GM12878 (cell line): ENCODE measurements around the gene EIF5B. TPM values are rescaled to one million over a fixed set of nuclear protein-coding genes. Genes with fewer than 3 reads are reported as not detected.

Experiments
- ATAC-seq: fragments of 200-7000 bp; cut with Tn5 transposase; 3 replicates; pipeline ENCODE4 v1.9.1; 2020; ENCODE audit warnings: mild to moderate bottlenecking, moderate library complexity
- BruUV-seq: library from RNA; stranded (reverse); fragments of 400-500 nt; replicated peaks from 2 replicates; lab custom pipeline; 2021; lab: Mats Ljungman, UMichigan
- CTCF ChIA-PET: fragments of 300-600 bp; sonication (Branson Sonifier 250); formaldehyde crosslinking; extraction: SDS; loops from one replicate; lab custom pipeline; 2021; ENCODE audit warnings: inconsistent platforms; lab: Yijun Ruan, JAX
- POLR2A ChIA-PET: fragments of 350-600 bp; formaldehyde crosslinking; extraction: SDS; loops from one replicate; lab custom pipeline; 2021; ENCODE audit warnings: inconsistent platforms; lab: Charles Lee
- RAD21 ChIA-PET: fragments of 300-600 bp; sonication (Branson Sonifier 250); formaldehyde crosslinking; loops from one replicate; lab custom pipeline; 2023; ENCODE audit warnings: antibody characterized with exemption; ENCODE audit not compliant: unreplicated experiment; lab: Charles Lee
- SMC1A ChIA-PET: fragments of 300-600 bp; sonication (Branson Sonifier 250); formaldehyde crosslinking; loops from one replicate; lab custom pipeline; 2023; ENCODE audit not compliant: unreplicated experiment, uncharacterized antibody; lab: Charles Lee
- DNase-seq: peaks from one replicate; pipeline ENCODE4 v3.0.0-alpha.2; 2011; ENCODE audit warnings: low read depth, low spot score
- FAIRE-seq: peaks from 3 replicates; lab custom pipeline; 2011; peaks lifted over from hg19 to GRCh38; lab: Jason Lieb, UNC
- H2AFZ ChIP-seq: 2 replicates; pipeline ENCODE4 v1.6.0; 2011; ENCODE audit warnings: low read depth, low read length, control low read depth; ENCODE audit not compliant: control insufficient read depth
- H3K27ac ChIP-seq: 2 replicates; pipeline ENCODE4 v1.5.1; 2011; ENCODE audit warnings: control low read depth; ENCODE audit not compliant: control insufficient read depth, insufficient read depth
- H3K27me3 ChIP-seq, 2 experiments: replicated peaks in 1 of 2; 2 replicates each; pipeline versions ENCODE4 v1.6.0 to v1.6.1; 2011; ENCODE audit warnings: low read length in 1 of 2; ENCODE audit not compliant: control insufficient read depth in 2 of 2, insufficient read depth in 2 of 2
- H3K36me3 ChIP-seq, 2 experiments: 2 replicates each; pipeline ENCODE4 v1.5.1; 2011; ENCODE audit warnings: low read length in 1 of 2; ENCODE audit not compliant: control insufficient read depth in 2 of 2, insufficient read depth in 2 of 2
- H3K4me1 ChIP-seq: 2 replicates; pipeline ENCODE4 v1.6.1; 2011; ENCODE audit warnings: mild to moderate bottlenecking, low read length, moderate library complexity, mixed read lengths; ENCODE audit not compliant: control insufficient read depth, insufficient read depth
- H3K4me2 ChIP-seq: 2 replicates; pipeline ENCODE4 v1.6.0; 2011; ENCODE audit warnings: control low read depth; ENCODE audit not compliant: control insufficient read depth, insufficient read depth
- H3K4me3 ChIP-seq: fragments of 200-600 bp; sonication (generic); 2 replicates; pipeline ENCODE4 v1.5.1; 2016
- H3K79me2 ChIP-seq: 2 replicates; pipeline ENCODE4 v1.6.0; 2011; ENCODE audit warnings: low read length; ENCODE audit not compliant: control insufficient read depth, insufficient read depth
- H3K9ac ChIP-seq: 2 replicates; pipeline ENCODE4 v1.8.0; 2011; ENCODE audit warnings: low read length, control low read depth, mixed read lengths; ENCODE audit not compliant: control insufficient read depth, insufficient read depth
- H3K9me3 ChIP-seq: replicated peaks from 3 replicates; pipeline ENCODE4 v1.5.1; 2011; ENCODE audit warnings: mild to moderate bottlenecking, low read length; ENCODE audit not compliant: control insufficient read depth, insufficient read depth
- H4K20me1 ChIP-seq: 2 replicates; pipeline ENCODE4 v1.6.0; 2011; ENCODE audit not compliant: control insufficient read depth, insufficient read depth
- ATF7 ChIP-seq: fragments of 450-650 bp; IDR thresholded peaks from 2 replicates; pipeline ENCODE4 v1.6.1; 2016; ENCODE audit warnings: low read depth, mild to moderate bottlenecking
- BCL11A ChIP-seq: IDR thresholded peaks from 2 replicates; pipeline ENCODE4 v1.6.1; 2011; ENCODE audit warnings: low read depth, low read length
- EP300 ChIP-seq, 2 experiments: fragments of 150-350 bp in 1 of 2; IDR thresholded peaks; 2 replicates each; pipeline ENCODE4 v1.6.1; 2011 to 2012; ENCODE audit warnings: low read depth in 2 of 2, low read length in 2 of 2, borderline replicate concordance in 1 of 2, improper control_type of control experiment in 1 of 2, inconsistent platforms in 1 of 2; ENCODE audit not compliant: control insufficient read depth in 1 of 2
- EZH2 ChIP-seq: IDR thresholded peaks from 2 replicates; pipeline ENCODE4 v1.6.1; 2012; ENCODE audit warnings: low read depth, mild to moderate bottlenecking, control low read depth, inconsistent platforms, low read length, borderline replicate concordance; ENCODE audit not compliant: control insufficient read depth
- GATAD2B ChIP-seq: fragments of 450-650 bp; conservative IDR thresholded peaks from 2 replicates; pipeline ENCODE4 v1.6.1; 2017; ENCODE audit warnings: low read depth, mild to moderate bottlenecking, moderate library complexity
- HDAC6 ChIP-seq: fragments of 200-600 bp; sonication (generic); IDR thresholded peaks from one replicate; pipeline ENCODE4 v1.8.0; 2017; ENCODE audit warnings: antibody characterized with exemption; ENCODE audit not compliant: unreplicated experiment
- KAT2A ChIP-seq: conservative IDR thresholded peaks from 2 replicates; pipeline ENCODE4 v1.6.1; 2011; ENCODE audit warnings: low read depth, low read length; ENCODE audit not compliant: control insufficient read depth
- MEF2B ChIP-seq: fragments of 450-650 bp; IDR thresholded peaks from 2 replicates; pipeline ENCODE4 v1.6.1; 2018; ENCODE audit warnings: mild to moderate bottlenecking, moderate library complexity; ENCODE audit not compliant: partially characterized antibody, poor library complexity, severe bottlenecking
- NRF1 ChIP-seq: conservative IDR thresholded peaks from 2 replicates; pipeline ENCODE4 v1.6.1; 2011; ENCODE audit warnings: mild to moderate bottlenecking, low read depth, low read length, improper control_type of control experiment
- PAX5 ChIP-seq: IDR thresholded peaks from 2 replicates; pipeline ENCODE4 v1.6.1; 2011; ENCODE audit warnings: low read depth, low read length, borderline replicate concordance
- RFX5 ChIP-seq: IDR thresholded peaks from 2 replicates; pipeline ENCODE4 v1.6.1; 2011; ENCODE audit warnings: low read depth, low read length, improper control_type of control experiment
- YY1 ChIP-seq: IDR thresholded peaks from 2 replicates; pipeline ENCODE4 v1.6.1; 2011; ENCODE audit warnings: low read depth, mild to moderate bottlenecking, low read length
- WGBS: methylation state at CpG from one replicate; pipeline ENCODE4 v1.1.6; 2016; ENCODE audit warnings: low lambda C conversion rate; ENCODE audit not compliant: insufficient replicate concordance, insufficient coverage; ENCODE audit errors: missing lambda C conversion rate; 5-methylcytosine and 5-hydroxymethylcytosine counted together
- in situ Hi-C: fragments of 300-500 bp; cut with MboI; formaldehyde crosslinking; loops from 9 replicates; pipeline ENCODE4 v1.14.3; 2018; ENCODE audit warnings: mixed read lengths
- intact Hi-C: fragments of 100-400 bp; cut with micrococcal nuclease; formaldehyde crosslinking; loops from one replicate; pipeline ENCODE4 v1.14.2; 2022; ENCODE audit not compliant: unreplicated experiment
- polyA plus RNA-seq, 11 experiments: library from polyadenylated mRNA; depleted of rRNA in 4 of 11; unstranded in 6 of 11; stranded (reverse) in 5 of 11; fragments of >200 nt; fragmentation: Nextera tagmentation in 4 of 11; fragmentation: Illumina TruSeq in 1 of 11; extraction: Ambion mirVana in 4 of 11; extraction: Trizol in 1 of 11; gene quantifications; 1 replicate in 1 of 11; 2 replicates in 10 of 11; pipeline versions ENCODE4 v1.2.1 to v1.2.3, GENCODE V29; 2011 to 2016; ENCODE audit warnings: inconsistent platforms in 2 of 11, missing spikeins in 2 of 11, low read depth in 1 of 11
- total RNA-seq, 4 experiments: library from RNA; depleted of rRNA in 3 of 4; stranded (reverse); fragments of >200 nt in 3 of 4; fragmentation: Illumina TruSeq in 1 of 4; extraction: Trizol in 1 of 4; gene quantifications; 2 replicates each; pipeline versions ENCODE4 v1.2.1 to v1.2.3, GENCODE V29; 2013 to 2021
- TF ChIP-seq, protein P1 (sequence below): fragments of 450-650 bp; conservative IDR thresholded peaks from 2 replicates; pipeline ENCODE4 v1.6.1; 2017; ENCODE audit warnings: mild to moderate bottlenecking, moderate library complexity
- TF ChIP-seq, protein P2 (sequence below): fragments of 450-650 bp; IDR thresholded peaks from 2 replicates; pipeline ENCODE4 v1.6.1; 2017; ENCODE audit warnings: mild to moderate bottlenecking, low read depth, inconsistent platforms; ENCODE audit not compliant: poor library complexity, severe bottlenecking
- TF ChIP-seq, protein P3 (sequence below): IDR thresholded peaks from 2 replicates; pipeline ENCODE4 v1.6.1; 2012; ENCODE audit warnings: low read depth, low read length, improper control_type of control experiment
- TF ChIP-seq, protein P4 (sequence below): fragments of 450-650 bp; IDR thresholded peaks from 2 replicates; pipeline ENCODE4 v1.6.1; 2017; ENCODE audit warnings: mild to moderate bottlenecking, moderate library complexity

Gene EIF5B
- total and polyA plus RNA-seq, 10 of the 15 experiments (the other 5 are each of a cell fraction or from before 2014, with no cell fraction given): 21.7 to 119 (median 40.8) TPM

DNA sequence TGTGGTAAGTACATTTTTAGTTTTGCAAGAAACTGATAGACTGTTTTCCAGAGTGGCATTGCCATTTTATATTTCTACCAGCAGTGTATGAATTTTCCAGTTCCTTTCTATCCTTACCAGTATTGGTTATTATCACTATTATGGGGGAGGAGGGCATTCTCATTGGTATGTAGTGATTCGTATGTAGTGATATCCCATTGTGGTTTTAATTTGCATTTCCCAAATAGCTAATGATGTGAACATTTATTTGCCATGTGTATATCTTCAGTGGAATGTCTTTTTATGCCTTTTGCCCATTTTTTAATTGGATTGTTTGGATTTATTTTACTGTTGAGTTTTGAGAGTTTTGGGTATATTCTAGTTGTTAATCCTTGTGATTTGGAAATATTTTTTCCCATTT, 16.9 kb downstream of the EIF5B start:
- Histone ChIP-seq H2AFZ (no peak overlapping the region), H3K9me3 (no peaks in the 10 kb centered on the region), H3K36me3 (no peaks in the 10 kb centered on the region; a peak in 1 of 4 replicates), H3K9ac (no peak overlapping the region), H4K20me1 (no peaks in the 10 kb centered on the region), H3K4me3 (no peak overlapping the region), H3K27ac (no peak overlapping the region), H3K79me2 (peaks cover 86% of the 10 kb centered on the region), H3K27me3 (no peaks in the 10 kb centered on the region), H3K4me1 (peaks cover 8% of the 10 kb centered on the region), H3K4me2 (no peak overlapping the region)
- ChIA-PET RAD21 (no interaction called here), CTCF (interaction anchor here (0.8 to 1.3 kb wide), 2 partner anchors 12 to 50 kb away, joined by 3 read pairs; no protein-coding TSS in a partner anchor), POLR2A (interaction anchor here (0.6 to 0.8 kb wide), 2 partner anchors 11 to 25 kb away, joined by 3 read pairs; no protein-coding TSS in a partner anchor), SMC1A (interaction anchor here (0.8 to 1.3 kb wide), 3 partner anchors 12 to 23 kb away, joined by 3 to 5 read pairs (median 4); no protein-coding TSS in a partner anchor)
- 82% methylated on average over 1 of the region's 1 CpG for WGBS
- ATAC-seq: no peak
- FAIRE-seq: no peak
- no peak for DNase-seq
- intact Hi-C loops: no loop called here
- BruUV-seq: no TSS peak
- in situ Hi-C loops: no loop called here
- TF ChIP-seq BCL11A: no peak
- no peak for TF ChIP-seq YY1
- TF ChIP-seq, protein P1, sequence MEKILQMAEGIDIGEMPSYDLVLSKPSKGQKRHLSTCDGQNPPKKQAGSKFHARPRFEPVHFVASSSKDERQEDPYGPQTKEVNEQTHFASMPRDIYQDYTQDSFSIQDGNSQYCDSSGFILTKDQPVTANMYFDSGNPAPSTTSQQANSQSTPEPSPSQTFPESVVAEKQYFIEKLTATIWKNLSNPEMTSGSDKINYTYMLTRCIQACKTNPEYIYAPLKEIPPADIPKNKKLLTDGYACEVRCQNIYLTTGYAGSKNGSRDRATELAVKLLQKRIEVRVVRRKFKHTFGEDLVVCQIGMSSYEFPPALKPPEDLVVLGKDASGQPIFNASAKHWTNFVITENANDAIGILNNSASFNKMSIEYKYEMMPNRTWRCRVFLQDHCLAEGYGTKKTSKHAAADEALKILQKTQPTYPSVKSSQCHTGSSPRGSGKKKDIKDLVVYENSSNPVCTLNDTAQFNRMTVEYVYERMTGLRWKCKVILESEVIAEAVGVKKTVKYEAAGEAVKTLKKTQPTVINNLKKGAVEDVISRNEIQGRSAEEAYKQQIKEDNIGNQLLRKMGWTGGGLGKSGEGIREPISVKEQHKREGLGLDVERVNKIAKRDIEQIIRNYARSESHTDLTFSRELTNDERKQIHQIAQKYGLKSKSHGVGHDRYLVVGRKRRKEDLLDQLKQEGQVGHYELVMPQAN: no peak
- no peak for TF ChIP-seq ATF7
- TF ChIP-seq EP300 (IDR thresholded peaks at IDR 0.05; ENCODE audit: borderline replicate concordance in 1 of 2, control insufficient read depth in 1 of 2, low read depth in 2 of 2, low read length in 2 of 2): no peak
- no peak for TF ChIP-seq HDAC6
- TF ChIP-seq NRF1: no peak
- TF ChIP-seq, protein P2, sequence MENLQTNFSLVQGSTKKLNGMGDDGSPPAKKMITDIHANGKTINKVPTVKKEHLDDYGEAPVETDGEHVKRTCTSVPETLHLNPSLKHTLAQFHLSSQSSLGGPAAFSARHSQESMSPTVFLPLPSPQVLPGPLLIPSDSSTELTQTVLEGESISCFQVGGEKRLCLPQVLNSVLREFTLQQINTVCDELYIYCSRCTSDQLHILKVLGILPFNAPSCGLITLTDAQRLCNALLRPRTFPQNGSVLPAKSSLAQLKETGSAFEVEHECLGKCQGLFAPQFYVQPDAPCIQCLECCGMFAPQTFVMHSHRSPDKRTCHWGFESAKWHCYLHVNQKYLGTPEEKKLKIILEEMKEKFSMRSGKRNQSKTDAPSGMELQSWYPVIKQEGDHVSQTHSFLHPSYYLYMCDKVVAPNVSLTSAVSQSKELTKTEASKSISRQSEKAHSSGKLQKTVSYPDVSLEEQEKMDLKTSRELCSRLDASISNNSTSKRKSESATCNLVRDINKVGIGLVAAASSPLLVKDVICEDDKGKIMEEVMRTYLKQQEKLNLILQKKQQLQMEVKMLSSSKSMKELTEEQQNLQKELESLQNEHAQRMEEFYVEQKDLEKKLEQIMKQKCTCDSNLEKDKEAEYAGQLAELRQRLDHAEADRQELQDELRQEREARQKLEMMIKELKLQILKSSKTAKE: no peak
- TF ChIP-seq RFX5: no peak
- no peak for TF ChIP-seq KAT2A
- TF ChIP-seq, protein P3, sequence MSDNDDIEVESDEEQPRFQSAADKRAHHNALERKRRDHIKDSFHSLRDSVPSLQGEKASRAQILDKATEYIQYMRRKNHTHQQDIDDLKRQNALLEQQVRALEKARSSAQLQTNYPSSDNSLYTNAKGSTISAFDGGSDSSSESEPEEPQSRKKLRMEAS: no peak
- TF ChIP-seq PAX5: no peak
- no peak for TF ChIP-seq MEF2B
- TF ChIP-seq, protein P4, sequence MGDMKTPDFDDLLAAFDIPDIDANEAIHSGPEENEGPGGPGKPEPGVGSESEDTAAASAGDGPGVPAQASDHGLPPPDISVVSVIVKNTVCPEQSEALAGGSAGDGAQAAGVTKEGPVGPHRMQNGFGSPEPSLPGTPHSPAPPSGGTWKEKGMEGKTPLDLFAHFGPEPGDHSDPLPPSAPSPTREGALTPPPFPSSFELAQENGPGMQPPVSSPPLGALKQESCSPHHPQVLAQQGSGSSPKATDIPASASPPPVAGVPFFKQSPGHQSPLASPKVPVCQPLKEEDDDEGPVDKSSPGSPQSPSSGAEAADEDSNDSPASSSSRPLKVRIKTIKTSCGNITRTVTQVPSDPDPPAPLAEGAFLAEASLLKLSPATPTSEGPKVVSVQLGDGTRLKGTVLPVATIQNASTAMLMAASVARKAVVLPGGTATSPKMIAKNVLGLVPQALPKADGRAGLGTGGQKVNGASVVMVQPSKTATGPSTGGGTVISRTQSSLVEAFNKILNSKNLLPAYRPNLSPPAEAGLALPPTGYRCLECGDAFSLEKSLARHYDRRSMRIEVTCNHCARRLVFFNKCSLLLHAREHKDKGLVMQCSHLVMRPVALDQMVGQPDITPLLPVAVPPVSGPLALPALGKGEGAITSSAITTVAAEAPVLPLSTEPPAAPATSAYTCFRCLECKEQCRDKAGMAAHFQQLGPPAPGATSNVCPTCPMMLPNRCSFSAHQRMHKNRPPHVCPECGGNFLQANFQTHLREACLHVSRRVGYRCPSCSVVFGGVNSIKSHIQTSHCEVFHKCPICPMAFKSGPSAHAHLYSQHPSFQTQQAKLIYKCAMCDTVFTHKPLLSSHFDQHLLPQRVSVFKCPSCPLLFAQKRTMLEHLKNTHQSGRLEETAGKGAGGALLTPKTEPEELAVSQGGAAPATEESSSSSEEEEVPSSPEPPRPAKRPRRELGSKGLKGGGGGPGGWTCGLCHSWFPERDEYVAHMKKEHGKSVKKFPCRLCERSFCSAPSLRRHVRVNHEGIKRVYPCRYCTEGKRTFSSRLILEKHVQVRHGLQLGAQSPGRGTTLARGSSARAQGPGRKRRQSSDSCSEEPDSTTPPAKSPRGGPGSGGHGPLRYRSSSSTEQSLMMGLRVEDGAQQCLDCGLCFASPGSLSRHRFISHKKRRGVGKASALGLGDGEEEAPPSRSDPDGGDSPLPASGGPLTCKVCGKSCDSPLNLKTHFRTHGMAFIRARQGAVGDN: no peak
- TF ChIP-seq EZH2: no peak
- no peak for TF ChIP-seq GATAD2B
